Glutamatergic neuron (in vitro differentiated cells): ENCODE data around the gene DOCK9. TPM values are rescaled to one million over a fixed set of nuclear protein-coding genes. Genes with fewer than 3 reads are reported as not detected.

Experiments
- DNase-seq: peaks from one replicate; pipeline ENCODE4 v3.0.0; 2022
- H3K27ac Mint-ChIP-seq: one replicate; pipeline ENCODE4 v1.8.0; 2020; ENCODE audit warnings: mild to moderate bottlenecking, mixed read lengths, inconsistent platforms; ENCODE audit not compliant: unreplicated experiment
- H3K27me3 Mint-ChIP-seq: one replicate; pipeline ENCODE4 v1.8.0; 2020; ENCODE audit warnings: mild to moderate bottlenecking, moderate library complexity, mixed read lengths, inconsistent platforms; ENCODE audit not compliant: unreplicated experiment
- H3K36me3 Mint-ChIP-seq: one replicate; pipeline ENCODE4 v1.8.0; 2020; ENCODE audit warnings: mild to moderate bottlenecking, mixed read lengths, inconsistent platforms; ENCODE audit not compliant: unreplicated experiment
- H3K4me1 Mint-ChIP-seq: one replicate; pipeline ENCODE4 v1.8.0; 2020; ENCODE audit warnings: mild to moderate bottlenecking, low read depth, mixed read lengths, inconsistent platforms; ENCODE audit not compliant: unreplicated experiment
- H3K4me3 Mint-ChIP-seq: one replicate; pipeline ENCODE4 v1.8.0; 2020; ENCODE audit warnings: mild to moderate bottlenecking, mixed read lengths, inconsistent platforms; ENCODE audit not compliant: unreplicated experiment
- H3K9me3 Mint-ChIP-seq: one replicate; pipeline ENCODE4 v1.8.0; 2020; ENCODE audit warnings: mild to moderate bottlenecking, moderate library complexity, mixed read lengths, inconsistent platforms; ENCODE audit not compliant: unreplicated experiment
- total RNA-seq: library from RNA; stranded (reverse); fragmentation: NEBNext Ultra II Directional; extraction: Animal tissue kit (Norgen Biotek cat#: 25700); gene quantifications from one replicate; pipeline ENCODE4 v1.2.1, GENCODE V29; 2021; ENCODE audit not compliant: unreplicated experiment
- TF ChIP-seq, protein P1 (sequence below): fragments of 200-600 bp; sonication (generic); IDR thresholded peaks from one replicate; pipeline ENCODE4 v1.5.0; 2021; ENCODE audit not compliant: partially characterized antibody, unreplicated experiment

DOCK9 gene
- total RNA-seq, 1 donor from 2014 or later: 4.5 TPM

- Mint-ChIP-seq H3K4me1 (no peaks in the 10 kb centered on the region), H3K9me3 (no peaks in the 10 kb centered on the region), H3K27me3 (peaks cover 5% of the 10 kb centered on the region), H3K4me3 (no peak overlapping the region), H3K27ac (no peak overlapping the region), H3K36me3 (peaks cover 4% of the 10 kb centered on the region)
- no peak for DNase-seq
- TF ChIP-seq, protein P1, sequence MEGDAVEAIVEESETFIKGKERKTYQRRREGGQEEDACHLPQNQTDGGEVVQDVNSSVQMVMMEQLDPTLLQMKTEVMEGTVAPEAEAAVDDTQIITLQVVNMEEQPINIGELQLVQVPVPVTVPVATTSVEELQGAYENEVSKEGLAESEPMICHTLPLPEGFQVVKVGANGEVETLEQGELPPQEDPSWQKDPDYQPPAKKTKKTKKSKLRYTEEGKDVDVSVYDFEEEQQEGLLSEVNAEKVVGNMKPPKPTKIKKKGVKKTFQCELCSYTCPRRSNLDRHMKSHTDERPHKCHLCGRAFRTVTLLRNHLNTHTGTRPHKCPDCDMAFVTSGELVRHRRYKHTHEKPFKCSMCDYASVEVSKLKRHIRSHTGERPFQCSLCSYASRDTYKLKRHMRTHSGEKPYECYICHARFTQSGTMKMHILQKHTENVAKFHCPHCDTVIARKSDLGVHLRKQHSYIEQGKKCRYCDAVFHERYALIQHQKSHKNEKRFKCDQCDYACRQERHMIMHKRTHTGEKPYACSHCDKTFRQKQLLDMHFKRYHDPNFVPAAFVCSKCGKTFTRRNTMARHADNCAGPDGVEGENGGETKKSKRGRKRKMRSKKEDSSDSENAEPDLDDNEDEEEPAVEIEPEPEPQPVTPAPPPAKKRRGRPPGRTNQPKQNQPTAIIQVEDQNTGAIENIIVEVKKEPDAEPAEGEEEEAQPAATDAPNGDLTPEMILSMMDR: no peak
Observed at GRCh38 chr13:98768522-98768921, 209.3 kb downstream of the DOCK9 start.

DNA sequence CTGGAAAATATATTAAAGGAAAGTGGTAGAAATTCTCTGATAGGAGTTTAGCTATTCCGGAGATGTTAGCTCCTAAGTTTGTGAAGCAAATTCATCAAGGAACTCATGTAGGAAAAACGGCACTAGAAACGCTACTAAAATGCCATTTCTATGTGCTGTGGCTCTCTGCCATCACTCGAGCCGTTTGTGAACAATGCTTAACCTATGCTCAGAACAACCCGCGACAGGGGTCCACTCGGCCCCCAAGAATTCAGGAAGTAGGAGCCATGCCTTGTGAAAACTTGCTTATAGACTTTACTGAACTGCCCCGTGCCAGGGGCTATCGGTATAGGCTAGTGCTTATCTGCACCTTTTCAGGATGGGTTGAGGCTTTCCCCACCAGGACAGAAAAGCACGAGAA is 211.2 kb downstream of the DOCK9 start:
- no peaks in the 10 kb centered on the region for H3K4me1 Mint-ChIP-seq
- H3K36me3 Mint-ChIP-seq: peaks cover 8% of the 10 kb centered on the region
- no peak overlapping the region for H3K4me3 Mint-ChIP-seq
- DNase-seq: no peak
- no peak overlapping the region for H3K27ac Mint-ChIP-seq
- TF ChIP-seq, protein P1: no peak
- H3K9me3 Mint-ChIP-seq: no peaks in the 10 kb centered on the region
- peaks cover 2% of the 10 kb centered on the region for H3K27me3 Mint-ChIP-seq

DNA sequence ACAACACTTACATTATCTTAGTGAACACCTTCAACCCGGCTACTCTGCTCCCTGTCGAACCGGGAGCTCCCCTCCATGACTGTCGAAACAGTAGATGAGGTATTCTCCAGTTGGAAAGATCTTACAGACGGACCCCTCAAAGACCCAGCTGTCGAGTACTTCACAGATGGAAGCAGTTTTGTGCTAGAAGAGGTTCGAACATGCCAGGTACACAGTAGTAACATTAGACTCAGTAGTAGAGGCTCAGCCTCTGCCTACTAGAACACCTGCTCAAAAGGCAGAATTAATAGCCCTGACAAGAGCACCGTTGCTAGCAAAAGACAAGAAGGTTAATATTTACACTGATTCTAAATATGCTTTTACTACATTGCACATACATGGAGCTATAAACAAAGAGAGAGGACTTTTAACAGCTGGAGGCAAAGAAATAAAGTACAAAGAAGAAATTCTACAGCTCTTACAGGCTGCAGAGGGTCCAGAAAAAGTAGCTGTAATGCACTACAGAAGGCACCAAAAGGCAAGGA is 211.8 kb downstream of the DOCK9 start:
- Mint-ChIP-seq H3K9me3 (peaks cover 1% of the 10 kb centered on the region), H3K36me3 (peaks cover 8% of the 10 kb centered on the region)
- TF ChIP-seq, protein P1: no peak

DNA sequence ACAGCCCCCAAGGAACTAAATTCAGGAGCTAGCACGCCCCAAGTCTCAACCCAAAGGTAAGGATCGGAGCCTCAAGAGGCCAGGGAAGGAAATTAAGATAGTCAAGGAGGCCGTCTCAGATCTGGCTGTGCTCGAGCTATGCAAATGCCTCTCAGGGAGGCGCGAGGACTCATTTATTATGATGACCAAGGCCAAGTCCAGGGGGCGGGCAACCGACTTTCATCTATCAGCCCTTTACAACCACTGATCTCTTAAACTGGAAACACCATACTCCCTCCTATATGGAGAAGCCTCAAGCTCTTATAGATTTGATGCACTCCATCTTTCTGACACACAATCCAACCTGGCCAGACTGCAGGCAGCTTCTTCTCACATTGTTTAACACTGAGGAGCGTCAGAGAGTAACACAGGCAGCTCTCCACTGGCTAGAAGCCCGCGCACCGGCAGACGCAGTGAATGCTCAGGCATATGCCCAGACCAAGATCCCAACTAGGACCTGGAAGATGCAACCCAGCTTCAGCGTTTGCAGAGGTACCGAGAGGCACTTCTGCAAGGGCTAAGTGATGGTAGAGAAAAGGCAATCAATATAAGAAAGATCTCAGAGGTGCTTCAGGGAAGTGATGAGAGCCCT is 215.8 kb downstream of the DOCK9 start:
- Mint-ChIP-seq H3K27ac (no peak overlapping the region), H3K9me3 (peaks cover 1% of the 10 kb centered on the region), H3K4me1 (no peaks in the 10 kb centered on the region), H3K36me3 (peaks cover 8% of the 10 kb centered on the region), H3K27me3 (peaks cover 2% of the 10 kb centered on the region), H3K4me3 (no peak overlapping the region)
- no peak for DNase-seq
- TF ChIP-seq, protein P1: no peak

More for the DNA sequence above, 211.8 kb downstream of the DOCK9 start:
- DNase-seq: no peak
- Mint-ChIP-seq H3K27ac (no peak overlapping the region), H3K4me1 (no peaks in the 10 kb centered on the region), H3K4me3 (no peak overlapping the region), H3K27me3 (peaks cover 2% of the 10 kb centered on the region)
